ENCODE results near the gene ETNK2. TPM values are rescaled to one million over a fixed set of nuclear protein-coding genes. Genes with fewer than 3 reads are reported as not detected.

Gene ETNK2
- total RNA-seq, 1 donor from 2014 or later: 13.7 TPM

DNA sequence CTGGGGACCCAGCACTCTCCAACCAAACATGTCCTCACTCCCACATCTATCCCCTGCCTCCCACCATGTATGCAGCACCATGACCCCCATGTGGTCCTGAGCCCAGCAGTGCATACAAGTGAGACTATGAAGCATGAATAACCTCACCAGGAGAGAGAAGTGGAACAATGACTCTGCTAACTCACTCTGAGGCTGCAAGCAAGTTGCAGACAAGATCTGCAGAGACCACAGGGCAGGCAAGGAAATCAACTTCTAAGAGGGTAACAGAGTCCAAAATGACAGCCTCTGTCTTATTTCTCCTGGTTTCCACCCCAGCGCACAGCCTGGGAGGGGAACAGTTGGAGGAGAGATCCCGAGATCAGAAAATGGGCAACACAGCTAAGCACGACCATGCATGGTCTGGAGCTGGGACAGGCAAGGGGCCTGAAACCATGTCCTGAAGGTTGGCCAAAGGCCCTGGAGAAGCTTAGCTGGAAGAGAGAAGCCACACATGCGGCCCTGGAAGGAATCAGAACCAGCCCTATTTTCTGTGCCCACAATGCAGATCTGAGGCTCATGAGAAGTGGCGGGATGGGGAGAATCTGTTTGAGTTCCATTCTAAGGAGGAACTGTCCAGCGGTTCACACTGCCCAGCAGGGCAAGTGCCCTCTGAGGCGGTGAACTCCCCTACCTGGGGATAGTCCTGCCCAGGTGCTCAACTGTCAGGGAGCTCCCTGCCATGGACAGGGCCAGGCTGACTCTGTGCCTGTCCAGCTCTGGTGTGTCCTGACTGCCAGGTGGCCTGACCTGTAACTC is 26.8 kb upstream of the ETNK2 start:
- DNase-seq (ENCODE audit: low spot score) (no peak), ATAC-seq (no peak)
- intact Hi-C loops (cut with DNase I): no loop called here

DNA sequence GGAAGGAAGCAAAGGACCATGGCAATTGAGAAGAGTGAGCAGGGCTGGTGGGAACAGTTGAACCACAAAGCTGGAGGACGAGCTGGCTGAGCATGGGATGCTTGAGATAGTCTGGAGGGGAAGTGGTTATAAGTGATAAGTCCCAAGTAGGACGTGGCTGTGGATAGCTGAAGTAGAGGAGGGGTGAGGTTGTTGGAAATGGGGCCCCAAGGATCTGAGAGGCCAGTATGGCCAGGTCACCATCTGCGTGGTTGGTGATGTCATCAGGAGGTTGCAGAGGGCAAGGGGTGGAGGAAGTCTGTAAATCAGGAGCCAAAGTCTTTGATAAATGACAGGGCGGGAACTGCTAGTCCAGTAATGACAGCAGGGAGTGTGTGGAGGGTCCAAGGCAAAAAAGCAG is 25.3 kb upstream of the ETNK2 start:
- DNase-seq (ENCODE audit: low spot score) (no peak), ATAC-seq (no peak)
- intact Hi-C loops (cut with DNase I): no loop called here

DNA sequence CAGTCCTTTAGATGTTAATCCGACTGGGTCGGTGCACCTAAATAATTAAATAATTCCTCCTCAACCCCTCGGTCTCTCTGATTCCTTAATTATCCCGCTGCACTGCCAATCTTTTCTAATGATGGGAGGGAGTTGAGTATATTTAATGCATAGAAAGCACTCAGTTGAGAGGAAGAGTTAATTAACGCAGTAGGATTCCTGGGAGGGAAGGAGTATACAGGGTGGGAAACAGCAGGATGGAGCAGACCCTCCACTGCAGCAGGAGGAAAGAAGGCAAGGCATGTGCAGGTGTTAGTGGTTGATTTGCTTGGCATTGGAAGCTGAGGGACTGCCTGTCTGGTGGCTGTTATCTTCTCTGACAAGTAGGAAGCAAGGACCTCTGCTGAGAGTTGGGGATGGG is 24.2 kb upstream of the ETNK2 start:
- DNase-seq (ENCODE audit: low spot score): no peak
- intact Hi-C loops (cut with DNase I): no loop called here
- no peak for ATAC-seq

DNA sequence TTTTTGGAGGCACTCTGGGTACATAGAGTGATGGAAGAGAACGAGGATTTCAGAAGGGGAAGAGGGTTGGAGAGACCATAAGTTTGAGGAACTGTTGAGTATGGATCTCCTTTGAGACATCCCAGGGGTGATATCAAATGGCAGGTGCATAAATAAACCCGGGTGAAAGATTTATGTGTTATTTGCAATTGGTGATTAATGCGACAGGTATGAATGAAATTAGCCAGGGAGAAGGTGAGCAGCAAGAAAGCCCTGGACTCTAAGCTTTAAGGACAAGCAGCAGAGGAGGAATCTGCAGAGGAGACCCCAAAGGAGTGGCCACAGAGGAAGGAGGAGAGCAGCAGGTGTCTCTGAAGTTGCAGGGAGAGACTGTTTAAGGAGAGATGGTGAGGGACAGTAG is 23.1 kb upstream of the ETNK2 start:
- DNase-seq (ENCODE audit: low spot score) (no peak), ATAC-seq (no peak)

DNA sequence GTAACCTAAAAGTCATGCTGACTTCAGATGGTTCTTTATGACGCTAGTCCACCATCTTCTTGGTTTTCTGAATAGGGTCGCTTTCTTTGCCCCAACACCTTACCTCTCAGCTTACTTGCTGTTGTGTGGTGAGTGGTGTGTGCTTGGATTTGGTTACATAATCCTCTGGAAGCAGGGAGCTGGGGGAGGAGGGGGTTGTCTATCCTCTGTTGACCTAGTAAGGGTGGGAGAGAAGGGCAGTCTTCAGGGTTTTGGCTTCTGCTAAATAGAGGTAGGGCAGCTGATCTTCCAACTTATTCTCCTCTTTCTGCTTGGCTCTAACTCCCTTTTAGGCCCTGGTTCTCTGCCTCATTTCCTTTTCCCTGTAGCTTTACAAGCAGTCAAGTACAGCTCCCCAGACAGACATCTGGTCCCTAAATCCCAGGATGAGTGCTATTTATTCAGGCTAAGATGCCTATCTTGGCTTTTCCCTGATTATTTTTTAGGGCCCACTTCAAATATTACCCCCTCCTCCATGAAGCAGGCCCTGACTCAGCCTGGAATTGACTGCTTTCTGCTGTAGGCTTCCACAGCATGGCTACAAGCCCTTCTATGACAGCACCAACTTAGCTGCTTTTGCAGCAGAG is 20.7 kb upstream of the ETNK2 start:
- DNase-seq (ENCODE audit: low spot score) (no peak), ATAC-seq (no peak)
- intact Hi-C loops (cut with DNase I): no loop called here

More for the DNA sequence above, 23.1 kb upstream of the ETNK2 start:
- intact Hi-C loops (cut with DNase I): no loop called here

DNA sequence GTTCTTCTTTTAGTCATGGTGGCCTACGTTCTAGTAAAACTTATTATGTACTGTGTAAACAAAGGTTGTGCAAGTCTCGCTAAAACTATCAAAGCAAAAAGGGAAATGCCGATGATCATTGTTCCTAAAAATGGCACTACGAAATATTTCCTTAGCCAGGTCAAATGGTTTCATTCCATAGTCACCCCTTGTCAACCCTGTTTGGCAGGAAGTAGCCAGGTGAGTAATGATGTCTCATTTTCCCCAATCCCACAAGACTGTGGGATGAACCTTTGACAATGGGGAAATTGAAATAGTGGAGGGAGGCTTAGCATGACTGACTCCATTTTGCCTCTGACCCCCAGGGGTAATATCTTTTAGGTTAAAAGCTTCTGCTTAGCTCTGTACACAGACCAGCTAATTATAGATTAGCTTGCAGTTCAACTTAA is 19.9 kb upstream of the ETNK2 start:
- intact Hi-C loops (cut with DNase I): no loop called here
- DNase-seq (ENCODE audit: low spot score) (no peak), ATAC-seq (no peak)

DNA sequence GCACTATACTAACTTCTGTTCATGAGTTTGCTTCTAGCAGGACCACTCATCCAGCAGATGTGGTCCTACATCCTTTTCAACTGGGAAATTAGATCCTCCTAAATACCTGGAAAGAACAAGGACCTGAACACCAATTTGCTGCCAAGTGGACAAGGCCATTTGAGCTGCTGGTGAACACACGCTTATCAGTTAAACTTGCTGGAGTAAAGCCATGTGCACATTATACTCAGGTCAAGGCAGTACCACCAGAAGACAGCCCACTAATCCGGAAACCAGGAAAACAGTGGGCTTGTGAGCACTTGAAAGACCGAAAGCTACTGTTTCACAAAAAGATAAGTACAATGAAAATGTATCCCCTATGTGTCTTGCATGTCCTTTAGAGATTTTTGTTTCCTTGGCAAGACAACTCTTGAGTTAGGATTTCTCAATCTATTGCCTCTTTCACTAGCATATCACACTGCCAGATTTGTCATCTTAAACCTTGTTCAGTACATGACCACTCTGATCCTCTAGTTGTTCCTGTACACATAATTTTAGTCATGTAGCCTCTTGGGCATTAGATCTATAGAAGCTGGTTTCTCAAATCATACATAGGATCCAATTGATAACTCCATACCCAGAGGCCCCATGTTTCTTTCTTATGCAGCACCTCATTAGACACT is 18.8 kb upstream of the ETNK2 start:
- ATAC-seq (no peak), DNase-seq (ENCODE audit: low spot score) (no peak)
- intact Hi-C loops (cut with DNase I): no loop called here

DNA sequence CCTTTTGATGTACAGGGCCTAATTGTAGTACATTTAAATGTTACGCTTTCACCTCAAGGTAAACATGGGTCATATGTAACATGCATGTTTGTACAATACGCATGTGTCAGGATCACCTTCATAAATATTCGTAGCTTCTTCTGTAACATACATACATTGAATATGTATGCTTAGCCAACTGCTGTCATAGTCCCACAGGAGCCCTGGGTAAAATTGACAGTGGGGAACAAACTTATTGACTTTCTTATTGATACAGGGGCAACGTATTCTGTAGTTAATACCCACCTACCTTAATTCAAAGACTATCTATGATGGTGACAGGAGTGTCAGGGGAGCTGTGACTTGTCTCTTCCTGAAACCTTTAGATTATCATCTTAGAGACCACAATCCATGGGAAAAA is 18.0 kb upstream of the ETNK2 start:
- no peak for DNase-seq (ENCODE audit: low spot score)
- ATAC-seq: no peak
- intact Hi-C loops (cut with DNase I): no loop called here

DNA sequence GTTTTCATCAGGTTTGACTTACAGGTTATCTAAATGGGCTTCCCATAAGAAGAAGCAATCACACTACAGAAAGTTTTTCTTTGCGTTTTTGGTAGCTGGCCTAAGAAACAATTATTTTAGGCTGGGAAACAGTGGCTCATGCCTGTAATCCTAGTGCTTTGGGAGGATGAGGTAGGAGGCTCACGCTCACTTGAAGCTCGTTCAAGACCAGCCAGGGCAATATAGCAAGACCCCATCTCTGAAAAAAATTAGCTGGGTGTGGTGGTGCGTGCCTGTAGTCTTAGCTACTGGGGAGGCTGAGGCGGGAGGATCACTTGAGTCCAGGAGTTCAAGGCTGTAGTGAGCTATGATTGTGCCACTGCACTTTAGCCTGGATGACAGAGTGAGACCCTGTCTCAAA is 15.9 kb upstream of the ETNK2 start:
- DNase-seq (ENCODE audit: low spot score) (no peak), ATAC-seq (no peak)
- intact Hi-C loops (cut with DNase I): no loop called here

DNA sequence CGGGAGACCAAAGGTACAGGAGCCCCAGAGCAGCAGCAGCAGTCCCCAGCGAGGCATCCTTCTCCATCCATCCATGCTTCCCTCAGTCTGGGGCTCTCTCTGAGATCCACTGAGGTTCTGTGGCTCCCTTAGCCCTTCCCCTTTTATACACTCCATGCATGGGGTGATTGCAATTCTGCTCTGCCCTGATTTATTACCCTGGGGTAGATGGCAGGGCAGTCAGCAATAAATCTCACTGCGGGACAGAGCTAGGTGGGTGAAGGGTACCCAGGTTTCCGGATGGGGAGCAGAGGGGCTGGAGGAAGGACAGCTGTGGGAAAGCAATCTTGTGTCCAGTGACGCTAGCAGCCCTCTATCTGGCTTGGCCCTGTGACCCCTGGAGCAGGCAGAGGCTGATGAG is 14.4 kb upstream of the ETNK2 start, which contains the start of gene REN:
Gene REN (minus strand): TSS at position 119 of the 400 bp plus-strand sequence. CDS start 44 bp downstream, at position 75.
- DNase-seq (ENCODE audit: low spot score) (no peak), ATAC-seq (no peak)
- intact Hi-C loops (cut with DNase I): no loop called here

DNA sequence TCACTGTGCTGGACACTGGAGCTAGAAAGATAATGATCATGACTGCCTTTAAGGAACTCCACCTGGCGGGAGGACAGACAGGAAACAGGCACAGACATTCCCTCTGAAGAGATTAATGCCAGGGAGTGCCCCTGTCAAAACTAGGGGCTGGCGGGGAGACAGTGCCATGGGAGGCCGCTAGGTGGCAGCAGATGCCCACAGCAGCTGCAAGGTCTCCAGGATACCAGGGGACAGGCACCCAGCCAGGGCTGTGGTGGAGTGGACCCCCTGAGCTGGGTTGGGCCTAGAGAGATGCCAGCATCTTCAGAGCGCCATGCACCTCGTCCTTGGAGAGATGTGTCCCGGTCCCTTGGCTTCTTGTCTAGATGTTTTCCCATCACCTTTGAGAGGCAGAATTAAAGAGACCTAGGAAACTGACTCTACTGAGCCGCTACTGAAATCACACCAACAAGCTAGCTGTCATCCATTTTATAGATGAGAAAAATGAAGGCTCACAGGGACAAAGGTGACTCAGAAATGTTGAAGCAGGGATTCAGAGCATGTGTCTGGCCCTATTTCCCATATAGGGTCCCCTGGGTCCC is 10.7 kb upstream of the ETNK2 start:
- peak; percentile 88 for DNase-seq (ENCODE audit: low spot score)

DNA sequence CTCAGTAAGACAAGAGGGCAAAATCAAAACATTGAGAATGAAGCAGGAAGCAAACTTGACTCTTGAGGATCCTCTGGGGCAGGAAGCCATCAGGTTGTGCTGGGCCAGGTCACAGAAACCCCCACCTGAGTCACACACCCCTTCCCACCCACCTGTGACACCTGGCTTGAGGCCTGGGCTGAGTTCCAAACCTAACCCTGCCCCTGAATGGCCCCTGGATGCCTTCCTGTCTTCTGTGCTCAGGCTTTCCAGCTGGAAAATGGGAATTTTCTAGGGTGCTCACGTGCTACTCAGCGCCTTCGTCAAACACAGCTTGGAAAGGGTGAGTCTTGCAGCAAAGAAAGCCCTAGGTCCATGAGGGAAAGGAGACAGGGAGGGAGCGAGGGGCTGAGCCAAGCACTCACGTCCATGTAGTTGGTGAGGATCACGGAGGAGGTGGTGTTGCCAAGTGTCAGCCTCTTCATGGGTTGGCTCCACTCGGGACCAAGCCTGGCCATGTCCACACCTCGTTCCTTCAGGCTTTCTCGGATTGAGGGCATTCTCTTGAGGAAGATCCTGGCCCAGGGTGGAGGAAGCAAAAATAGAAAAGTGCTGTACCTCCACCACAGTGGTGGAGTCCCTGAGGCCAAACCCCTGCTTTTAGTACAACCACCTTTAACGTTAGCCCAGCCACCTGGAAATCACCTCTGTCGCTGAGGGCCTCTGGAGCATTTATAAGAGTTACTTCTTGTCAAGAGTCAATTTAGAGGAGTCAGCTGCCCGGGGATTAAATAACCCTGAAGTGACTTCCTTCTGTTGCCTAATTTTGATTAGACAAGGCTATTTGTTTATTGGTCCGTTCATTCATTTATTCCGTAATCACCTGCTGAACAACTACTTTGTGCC is 10.0 kb upstream of the ETNK2 start:
- ATAC-seq (no peak), DNase-seq (ENCODE audit: low spot score) (no peak)
- intact Hi-C loops (cut with DNase I): loop anchor here (5.0 kb wide), 1 partner anchor 200 kb away; no protein-coding TSS in a partner anchor

More for the DNA sequence above, 10.7 kb upstream of the ETNK2 start:
- intact Hi-C loops (cut with DNase I): loop anchor here (5.0 kb wide), 1 partner anchor 200 kb away; no protein-coding TSS in a partner anchor
- peak; percentile 89 for ATAC-seq

DNA sequence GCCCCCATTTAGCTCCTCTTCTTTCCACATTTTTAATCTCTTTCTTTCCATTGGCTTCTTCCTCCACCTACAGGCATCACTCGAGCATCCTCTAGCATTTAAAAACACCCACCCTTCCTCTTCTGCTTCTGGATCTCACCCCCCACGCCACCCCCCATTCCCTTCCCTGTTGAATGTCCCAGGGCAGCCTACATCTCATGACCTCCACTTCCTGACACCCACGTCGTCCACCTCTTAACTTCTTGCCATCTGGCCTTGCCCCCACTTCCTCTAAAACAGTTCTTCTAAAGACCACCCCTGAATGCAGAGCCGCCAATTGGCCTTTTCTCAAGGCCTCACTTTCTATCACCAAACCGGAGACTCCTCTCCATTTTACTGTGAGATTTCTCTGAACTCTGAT is 6.1 kb upstream of the ETNK2 start:
- intact Hi-C loops (cut with DNase I): no loop called here

DNA sequence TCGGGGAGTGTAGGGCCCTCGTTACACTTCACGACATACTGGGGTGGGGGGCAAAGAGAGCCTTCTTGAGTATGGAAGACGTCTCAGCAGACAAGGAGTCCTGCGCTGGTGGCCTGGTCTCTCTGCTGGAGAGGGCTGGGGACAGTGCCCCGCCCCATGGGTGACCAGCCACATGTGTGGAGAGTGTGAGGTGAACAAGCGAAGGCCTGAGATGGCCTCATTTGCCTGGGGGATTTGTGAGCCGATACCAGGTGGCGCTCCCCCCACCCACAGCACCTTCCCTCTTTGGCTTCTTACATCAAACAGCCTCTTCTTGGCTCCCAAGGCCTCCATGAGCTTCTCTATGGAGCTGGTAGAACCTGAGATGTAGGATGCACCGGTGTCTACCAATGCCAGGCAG is 4.0 kb upstream of the ETNK2 start:
- ATAC-seq: no peak
- intact Hi-C loops (cut with DNase I): no loop called here
- DNase-seq (ENCODE audit: low spot score): no peak

More for the DNA sequence above, 6.1 kb upstream of the ETNK2 start:
- no peak for DNase-seq (ENCODE audit: low spot score)
- ATAC-seq: no peak

DNA sequence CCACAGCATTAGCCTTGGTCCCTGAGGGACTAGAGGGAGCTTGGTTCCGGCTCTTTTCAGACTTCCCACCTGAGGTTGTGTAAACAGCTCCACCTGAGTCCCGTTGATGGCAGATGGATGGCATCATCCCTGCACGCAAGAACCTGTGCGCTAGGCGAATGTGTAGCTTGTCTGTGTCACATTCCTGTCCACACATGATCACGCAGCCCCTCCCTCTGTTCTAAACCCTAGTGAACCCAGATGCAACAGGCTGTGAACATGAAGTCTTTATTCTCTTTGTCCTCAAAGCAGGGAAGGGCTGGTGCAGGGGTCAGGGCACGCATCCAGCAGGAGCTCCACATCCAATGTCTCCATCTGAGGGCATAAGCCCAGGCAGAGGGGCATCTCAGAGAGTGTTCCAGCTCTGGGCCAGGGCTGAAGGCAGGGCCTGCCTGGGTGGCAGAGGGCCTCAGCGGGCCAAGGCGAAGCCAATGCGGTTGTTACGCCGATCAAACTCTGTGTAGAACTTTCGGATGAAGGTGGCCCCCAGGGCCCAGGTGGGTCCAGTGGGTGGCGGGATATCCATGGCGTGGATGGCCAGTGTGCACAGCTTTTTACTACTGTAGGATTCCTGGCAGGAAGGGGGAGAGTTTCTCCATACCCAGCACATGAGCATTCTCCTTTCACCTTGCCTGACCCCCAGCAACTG is 2.9 kb upstream of the ETNK2 start:
- no peak for ATAC-seq
- intact Hi-C loops (cut with DNase I): no loop called here

DNA sequence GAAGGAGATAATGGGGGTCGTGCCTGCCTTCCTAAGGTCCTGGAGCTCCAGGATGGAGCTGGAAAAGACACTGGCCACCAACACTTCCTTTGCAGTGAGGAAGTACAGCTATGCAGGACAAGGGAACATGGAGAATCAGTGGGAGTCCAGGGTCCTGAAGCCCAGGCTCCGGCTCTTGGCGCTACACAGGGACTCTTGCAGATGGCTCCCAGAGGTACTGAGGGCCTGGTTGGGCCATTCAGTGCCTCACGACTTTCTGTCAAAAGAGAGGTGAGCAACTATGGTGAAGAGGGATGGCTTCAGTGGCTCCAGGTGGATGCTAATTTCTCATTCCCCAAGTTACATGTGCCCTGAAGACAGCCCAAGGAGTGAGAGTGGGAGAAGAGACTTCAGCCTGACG is 1.8 kb upstream of the ETNK2 start:
- ATAC-seq (no peak), DNase-seq (ENCODE audit: low spot score) (no peak)
- intact Hi-C loops (cut with DNase I): no loop called here

More for the DNA sequence above, 2.9 kb upstream of the ETNK2 start:
- no peak for DNase-seq (ENCODE audit: low spot score)

DNA sequence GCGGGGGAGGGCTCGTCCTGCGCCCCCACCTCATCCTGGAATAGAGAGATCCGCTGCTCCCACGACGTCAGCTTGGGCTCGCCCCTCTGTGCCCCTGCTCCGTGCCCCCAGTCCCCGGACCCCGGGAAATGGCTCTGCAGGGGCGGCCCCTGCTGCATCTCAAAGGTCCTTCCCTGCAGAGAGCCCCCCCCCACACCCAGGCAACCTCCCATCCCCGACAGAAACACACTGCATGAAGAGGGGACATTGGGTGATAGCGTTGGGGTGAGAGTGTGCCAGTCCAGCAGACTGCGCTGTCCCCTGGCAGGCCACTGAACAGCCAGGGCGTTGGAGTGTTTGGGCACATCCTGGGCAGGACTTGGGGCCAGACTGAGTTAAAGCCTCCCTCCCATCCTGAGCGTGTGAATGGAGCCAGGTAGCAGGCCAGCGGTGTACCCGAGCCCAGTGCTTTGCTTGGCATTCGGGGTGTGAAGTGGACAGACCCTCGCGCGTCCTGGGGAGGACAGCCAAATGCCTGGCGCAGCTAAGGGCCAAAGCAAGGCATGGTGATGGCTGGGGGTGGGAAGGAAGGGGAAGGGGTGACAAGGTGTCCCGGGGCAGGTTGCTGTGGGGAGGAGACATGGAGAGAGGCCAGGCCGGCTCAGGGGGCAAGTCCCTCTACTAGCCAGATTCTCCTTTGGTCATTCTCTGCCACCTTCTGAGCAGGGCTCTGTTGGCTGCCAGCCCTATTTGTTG is 633 bp upstream of the ETNK2 start:
- ATAC-seq (peak; percentile 2), DNase-seq (ENCODE audit: low spot score) (peak; percentile 66)
- intact Hi-C loops (cut with DNase I): no loop called here
